Measurements from ENCODE around the gene GLB1L2. TPM values are rescaled to one million over a fixed set of nuclear protein-coding genes. Genes with fewer than 3 reads are reported as not detected.

The GLB1L2 gene
- total and polyA plus RNA-seq, 2 of the 13 experiments (the other 11 are each of a cell fraction or from before 2014, with no cell fraction given): 0.59 to 0.69 TPM

DNA sequence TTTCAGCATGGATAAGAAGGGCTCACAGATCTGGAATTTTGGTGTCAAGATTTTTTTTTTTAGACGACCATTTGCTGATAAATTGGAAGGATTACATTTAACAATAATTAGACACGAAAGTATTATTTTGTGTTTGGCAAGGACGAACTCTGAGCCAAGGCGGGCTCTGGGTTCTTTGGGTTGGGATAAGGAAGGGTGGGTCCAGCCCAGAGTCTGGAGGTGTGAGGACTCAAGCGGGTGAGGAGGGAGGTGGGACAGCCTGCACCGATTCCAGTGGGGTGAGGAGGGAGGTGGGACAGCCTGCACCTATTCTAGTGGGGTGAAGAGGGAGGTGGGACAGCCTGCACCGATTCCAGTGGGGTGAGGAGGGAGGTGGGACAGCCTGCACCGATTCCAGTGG is 76.1 kb downstream of the GLB1L2 start:
- Histone ChIP-seq H3K79me2 (ENCODE audit: insufficient read depth, low read length) (no peaks in the 10 kb centered on the region), H3K4me3 (replicated peaks in 1 of 3; ENCODE audit: insufficient read depth in 1 of 3, low read depth in 2 of 3, low read length in 3 of 3) (no peak overlapping the region), H3K4me2 (ENCODE audit: low read depth, low read length) (no peak overlapping the region), H3K4me1 (ENCODE audit: insufficient read depth, low read length) (no peaks in the 10 kb centered on the region), H2AFZ (ENCODE audit: low read length) (no peak overlapping the region), H3K36me3 (replicated peaks in 1 of 2; ENCODE audit: control insufficient read depth in 1 of 2, insufficient read depth in 2 of 2, low read length in 2 of 2) (no peaks in the 10 kb centered on the region), H3K27ac (ENCODE audit: extremely low read length, insufficient read depth, low read length) (no peak overlapping the region), H4K20me1 (ENCODE audit: insufficient read depth, low read length) (no peaks in the 10 kb centered on the region), H3K27me3 (ENCODE audit: control insufficient read depth in 1 of 2, insufficient read depth in 2 of 2, low read length in 2 of 2) (peaks cover 7 to 50% of the 10 kb centered on the region in 2 experiments; a peak in 4 of 5 replicates), H3K9me3 (ENCODE audit: low read length) (no peaks in the 10 kb centered on the region), H3K9ac (ENCODE audit: insufficient read depth, low read depth, low read length) (no peak overlapping the region)
- ChIA-PET POLR2A (no interaction called here), CTCF (ENCODE audit: low intra/inter-chr PET ratio, low total read pairs) (no interaction called here)
- no peak for TF ChIP-seq PHF8 (CRISPR knock-in tag; IDR thresholded peaks at IDR 0.05)
- no peak for TF ChIP-seq STAT5B (CRISPR knock-in tag; IDR thresholded peaks at IDR 0.05)
- no peak for TF ChIP-seq IRX3 (CRISPR knock-in tag; IDR thresholded peaks at IDR 0.05; ENCODE audit: borderline replicate concordance, low read depth)
- TF ChIP-seq SRSF1 (optimal IDR thresholded peaks at IDR 0.05; ENCODE audit: low read depth, low read length): no peak
- no peak for TF ChIP-seq FOXP1 (IDR thresholded peaks at IDR 0.05)
- TF ChIP-seq FOXP1 (CRISPR knock-in tag; IDR thresholded peaks at IDR 0.05): no peak
- no peak for TF ChIP-seq RFX1 (IDR thresholded peaks at IDR 0.05)
- no peak for TF ChIP-seq ZBTB21 (CRISPR knock-in tag; IDR thresholded peaks at IDR 0.05)
- TF ChIP-seq ZNF782 (CRISPR knock-in tag; IDR thresholded peaks at IDR 0.05; ENCODE audit: borderline replicate concordance): no peak
- no peak for TF ChIP-seq ZNF746 (CRISPR knock-in tag; IDR thresholded peaks at IDR 0.05)
- TF ChIP-seq, protein P1, sequence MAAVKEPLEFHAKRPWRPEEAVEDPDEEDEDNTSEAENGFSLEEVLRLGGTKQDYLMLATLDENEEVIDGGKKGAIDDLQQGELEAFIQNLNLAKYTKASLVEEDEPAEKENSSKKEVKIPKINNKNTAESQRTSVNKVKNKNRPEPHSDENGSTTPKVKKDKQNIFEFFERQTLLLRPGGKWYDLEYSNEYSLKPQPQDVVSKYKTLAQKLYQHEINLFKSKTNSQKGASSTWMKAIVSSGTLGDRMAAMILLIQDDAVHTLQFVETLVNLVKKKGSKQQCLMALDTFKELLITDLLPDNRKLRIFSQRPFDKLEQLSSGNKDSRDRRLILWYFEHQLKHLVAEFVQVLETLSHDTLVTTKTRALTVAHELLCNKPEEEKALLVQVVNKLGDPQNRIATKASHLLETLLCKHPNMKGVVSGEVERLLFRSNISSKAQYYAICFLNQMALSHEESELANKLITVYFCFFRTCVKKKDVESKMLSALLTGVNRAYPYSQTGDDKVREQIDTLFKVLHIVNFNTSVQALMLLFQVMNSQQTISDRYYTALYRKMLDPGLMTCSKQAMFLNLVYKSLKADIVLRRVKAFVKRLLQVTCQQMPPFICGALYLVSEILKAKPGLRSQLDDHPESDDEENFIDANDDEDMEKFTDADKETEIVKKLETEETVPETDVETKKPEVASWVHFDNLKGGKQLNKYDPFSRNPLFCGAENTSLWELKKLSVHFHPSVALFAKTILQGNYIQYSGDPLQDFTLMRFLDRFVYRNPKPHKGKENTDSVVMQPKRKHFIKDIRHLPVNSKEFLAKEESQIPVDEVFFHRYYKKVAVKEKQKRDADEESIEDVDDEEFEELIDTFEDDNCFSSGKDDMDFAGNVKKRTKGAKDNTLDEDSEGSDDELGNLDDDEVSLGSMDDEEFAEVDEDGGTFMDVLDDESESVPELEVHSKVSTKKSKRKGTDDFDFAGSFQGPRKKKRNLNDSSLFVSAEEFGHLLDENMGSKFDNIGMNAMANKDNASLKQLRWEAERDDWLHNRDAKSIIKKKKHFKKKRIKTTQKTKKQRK (IDR thresholded peaks at IDR 0.05; ENCODE audit: low read length): no peak
- TF ChIP-seq, protein P2, sequence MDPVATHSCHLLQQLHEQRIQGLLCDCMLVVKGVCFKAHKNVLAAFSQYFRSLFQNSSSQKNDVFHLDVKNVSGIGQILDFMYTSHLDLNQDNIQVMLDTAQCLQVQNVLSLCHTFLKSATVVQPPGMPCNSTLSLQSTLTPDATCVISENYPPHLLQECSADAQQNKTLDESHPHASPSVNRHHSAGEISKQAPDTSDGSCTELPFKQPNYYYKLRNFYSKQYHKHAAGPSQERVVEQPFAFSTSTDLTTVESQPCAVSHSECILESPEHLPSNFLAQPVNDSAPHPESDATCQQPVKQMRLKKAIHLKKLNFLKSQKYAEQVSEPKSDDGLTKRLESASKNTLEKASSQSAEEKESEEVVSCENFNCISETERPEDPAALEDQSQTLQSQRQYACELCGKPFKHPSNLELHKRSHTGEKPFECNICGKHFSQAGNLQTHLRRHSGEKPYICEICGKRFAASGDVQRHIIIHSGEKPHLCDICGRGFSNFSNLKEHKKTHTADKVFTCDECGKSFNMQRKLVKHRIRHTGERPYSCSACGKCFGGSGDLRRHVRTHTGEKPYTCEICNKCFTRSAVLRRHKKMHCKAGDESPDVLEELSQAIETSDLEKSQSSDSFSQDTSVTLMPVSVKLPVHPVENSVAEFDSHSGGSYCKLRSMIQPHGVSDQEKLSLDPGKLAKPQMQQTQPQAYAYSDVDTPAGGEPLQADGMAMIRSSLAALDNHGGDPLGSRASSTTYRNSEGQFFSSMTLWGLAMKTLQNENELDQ (CRISPR knock-in tag; IDR thresholded peaks at IDR 0.05; ENCODE audit: borderline replicate concordance): no peak
- TF ChIP-seq, protein P3, sequence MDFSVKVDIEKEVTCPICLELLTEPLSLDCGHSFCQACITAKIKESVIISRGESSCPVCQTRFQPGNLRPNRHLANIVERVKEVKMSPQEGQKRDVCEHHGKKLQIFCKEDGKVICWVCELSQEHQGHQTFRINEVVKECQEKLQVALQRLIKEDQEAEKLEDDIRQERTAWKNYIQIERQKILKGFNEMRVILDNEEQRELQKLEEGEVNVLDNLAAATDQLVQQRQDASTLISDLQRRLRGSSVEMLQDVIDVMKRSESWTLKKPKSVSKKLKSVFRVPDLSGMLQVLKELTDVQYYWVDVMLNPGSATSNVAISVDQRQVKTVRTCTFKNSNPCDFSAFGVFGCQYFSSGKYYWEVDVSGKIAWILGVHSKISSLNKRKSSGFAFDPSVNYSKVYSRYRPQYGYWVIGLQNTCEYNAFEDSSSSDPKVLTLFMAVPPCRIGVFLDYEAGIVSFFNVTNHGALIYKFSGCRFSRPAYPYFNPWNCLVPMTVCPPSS (IDR thresholded peaks at IDR 0.05): no peak
- no peak for TF ChIP-seq FLYWCH1 (CRISPR knock-in tag; IDR thresholded peaks at IDR 0.05)
- TF ChIP-seq, protein P4, sequence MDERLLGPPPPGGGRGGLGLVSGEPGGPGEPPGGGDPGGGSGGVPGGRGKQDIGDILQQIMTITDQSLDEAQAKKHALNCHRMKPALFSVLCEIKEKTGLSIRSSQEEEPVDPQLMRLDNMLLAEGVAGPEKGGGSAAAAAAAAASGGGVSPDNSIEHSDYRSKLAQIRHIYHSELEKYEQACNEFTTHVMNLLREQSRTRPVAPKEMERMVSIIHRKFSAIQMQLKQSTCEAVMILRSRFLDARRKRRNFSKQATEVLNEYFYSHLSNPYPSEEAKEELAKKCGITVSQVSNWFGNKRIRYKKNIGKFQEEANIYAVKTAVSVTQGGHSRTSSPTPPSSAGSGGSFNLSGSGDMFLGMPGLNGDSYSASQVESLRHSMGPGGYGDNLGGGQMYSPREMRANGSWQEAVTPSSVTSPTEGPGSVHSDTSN (CRISPR knock-in tag; IDR thresholded peaks at IDR 0.05): no peak
- TF ChIP-seq SATB2 (CRISPR knock-in tag; IDR thresholded peaks at IDR 0.05): no peak
- intact Hi-C loops (cut with micrococcal nuclease; ENCODE audit: unreplicated experiment): no loop called here
- ATAC-seq (no peak), FAIRE-seq (no peak), DNase-seq (ENCODE audit: low spot score) (no peak)
- WGBS (ENCODE audit: low lambda C conversion rate): 1% methylated on average over 8 of the region's 8 CpGs
- in situ Hi-C loops (cut with HindIII; ENCODE audit: extremely low pct_ligation_motif_present, low pct_unique_long_range_greater_than_20kb): no loop called here
- BruUV-seq (replicated peaks): no TSS peak
